GM21717 (cell line): ENCODE measurements around the gene RAB3D.
"Not testable (repeated sequence)": the region's sequence is repeated elsewhere in the genome, so short reads cannot be mapped to it uniquely, and the experiment has no call there.

Source experiments
- ATAC-seq: cut with Tn5 transposase; IDR thresholded peaks from one replicate; pipeline ENCODE4 v1.9.1; 2021; ENCODE audit warnings: mild to moderate bottlenecking, moderate library complexity; ENCODE audit not compliant: unreplicated experiment

The RAB3D gene, protein sequence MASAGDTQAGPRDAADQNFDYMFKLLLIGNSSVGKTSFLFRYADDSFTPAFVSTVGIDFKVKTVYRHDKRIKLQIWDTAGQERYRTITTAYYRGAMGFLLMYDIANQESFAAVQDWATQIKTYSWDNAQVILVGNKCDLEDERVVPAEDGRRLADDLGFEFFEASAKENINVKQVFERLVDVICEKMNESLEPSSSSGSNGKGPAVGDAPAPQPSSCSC

GRCh38 chr19:11339254-11340098 is at the start of gene RAB3D:
Gene RAB3D, minus strand, starts transcription at chr19:11339657. Its CDS starts 2,258 bp downstream, at chr19:11337399.
- peak; percentile 48 for ATAC-seq

DNA sequence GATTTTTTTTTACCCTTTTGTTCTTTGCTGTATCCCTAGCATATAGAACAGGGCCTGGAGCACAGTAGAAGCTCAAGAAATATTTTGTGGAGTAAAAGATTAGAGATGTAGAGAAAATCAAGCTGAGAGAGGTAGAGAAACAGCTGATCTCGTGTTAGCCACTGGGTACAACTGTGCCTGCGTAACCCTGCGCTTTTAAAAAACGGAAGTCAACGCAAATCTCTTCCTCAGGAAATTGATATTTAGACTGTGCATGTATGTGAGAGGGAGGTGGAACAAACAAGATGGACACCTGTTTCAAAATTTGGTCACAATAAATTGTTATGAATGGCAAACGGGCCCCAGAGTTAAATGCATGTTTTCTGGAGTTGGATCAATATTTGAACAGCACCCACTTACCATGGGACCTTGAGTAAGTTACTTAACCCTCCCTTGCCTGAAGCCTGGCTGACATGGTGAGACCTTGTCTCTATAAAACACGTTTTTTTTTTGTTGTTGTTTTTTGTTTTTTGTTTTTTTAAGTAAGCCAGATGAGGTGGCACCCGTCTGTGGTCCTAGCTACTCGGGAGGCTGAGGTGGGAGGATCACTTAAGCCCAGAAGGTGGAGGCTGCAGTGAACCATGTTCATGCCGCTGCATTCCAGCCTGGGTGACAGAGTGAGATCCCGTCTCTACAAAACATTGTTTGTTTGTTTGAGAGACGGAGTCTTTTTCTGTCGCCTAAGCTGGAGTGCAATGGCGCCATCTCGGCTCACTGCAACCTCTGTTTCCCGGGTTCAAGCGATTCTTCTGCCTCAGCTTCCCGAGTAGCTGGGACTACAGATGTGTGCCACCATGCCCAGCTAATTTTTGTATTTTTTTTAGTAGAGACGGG is 47.9 kb upstream of the RAB3D start:
- no peak for ATAC-seq

- no peak for ATAC-seq
Measured at GRCh38 chr19:11384778-11385129, 45.3 kb upstream of the RAB3D start.

DNA sequence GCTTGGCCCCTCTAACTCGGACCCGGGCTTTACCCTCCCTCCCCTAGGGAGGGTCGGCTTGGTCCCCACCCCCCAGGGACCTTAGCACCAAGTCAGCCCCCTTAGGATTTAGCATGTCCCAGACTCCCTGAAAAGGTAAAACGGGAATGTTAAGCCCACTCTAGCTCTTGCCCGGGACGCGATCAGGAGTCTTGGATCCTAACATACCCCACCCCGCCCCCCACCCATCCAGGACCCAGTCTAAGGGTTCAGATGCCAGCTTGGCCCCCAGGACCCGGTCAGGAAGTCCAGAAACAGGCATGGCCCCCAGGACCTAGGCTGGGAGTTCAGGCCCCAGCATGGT is 44.2 kb upstream of the RAB3D start:
- no peak for ATAC-seq

DNA sequence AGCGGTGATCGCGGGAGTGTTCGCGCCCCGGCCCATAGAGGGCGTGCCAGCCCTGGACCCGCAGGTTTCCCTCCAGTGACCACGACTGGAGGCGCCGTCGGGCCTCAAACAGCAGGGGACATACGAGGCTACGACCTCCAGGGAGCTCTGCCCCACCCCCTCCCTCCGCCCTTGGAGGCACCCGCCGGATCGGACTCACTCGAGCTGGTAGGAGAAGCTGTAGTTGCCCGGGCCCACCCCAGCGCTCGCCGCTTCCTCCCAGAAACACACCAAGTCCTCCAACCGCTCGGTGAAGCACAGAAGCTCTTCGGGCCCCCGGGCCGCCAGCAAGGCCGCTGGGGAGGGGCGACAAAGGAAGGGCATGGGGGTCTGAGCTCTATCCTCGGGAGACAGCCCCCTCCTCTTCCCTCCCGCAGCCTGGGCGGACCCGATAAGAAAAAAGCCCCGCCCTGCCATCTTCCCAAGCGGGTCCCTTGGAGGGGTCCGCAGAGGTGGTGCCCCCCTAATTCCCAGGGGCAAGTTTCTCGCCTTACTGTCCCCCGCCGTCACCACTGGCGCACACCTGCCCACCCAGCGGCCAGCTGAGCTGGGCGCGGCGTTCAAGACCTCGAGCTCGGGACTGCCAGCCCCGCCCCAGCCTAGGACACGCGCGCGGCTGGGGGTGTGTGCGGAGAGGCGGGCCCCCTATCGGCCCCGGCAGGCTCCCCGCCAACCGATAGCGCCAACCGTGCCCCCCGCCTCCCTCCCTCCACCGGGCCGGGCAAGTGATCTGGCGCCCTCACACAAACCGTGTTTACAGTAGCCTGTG is 43.6 kb upstream of the RAB3D start:
- ATAC-seq, result no peak

- ATAC-seq, result peak; percentile 64
Measured at GRCh38 chr19:11380653-11381537, 41.4 kb upstream of the RAB3D start.

- no peak for ATAC-seq
Measured at GRCh38 chr19:11379857-11380350, 40.4 kb upstream of the RAB3D start.

GRCh38 chr19:11379269-11379845 is 39.9 kb upstream of the RAB3D start:
- not testable (repeated sequence) for ATAC-seq

DNA sequence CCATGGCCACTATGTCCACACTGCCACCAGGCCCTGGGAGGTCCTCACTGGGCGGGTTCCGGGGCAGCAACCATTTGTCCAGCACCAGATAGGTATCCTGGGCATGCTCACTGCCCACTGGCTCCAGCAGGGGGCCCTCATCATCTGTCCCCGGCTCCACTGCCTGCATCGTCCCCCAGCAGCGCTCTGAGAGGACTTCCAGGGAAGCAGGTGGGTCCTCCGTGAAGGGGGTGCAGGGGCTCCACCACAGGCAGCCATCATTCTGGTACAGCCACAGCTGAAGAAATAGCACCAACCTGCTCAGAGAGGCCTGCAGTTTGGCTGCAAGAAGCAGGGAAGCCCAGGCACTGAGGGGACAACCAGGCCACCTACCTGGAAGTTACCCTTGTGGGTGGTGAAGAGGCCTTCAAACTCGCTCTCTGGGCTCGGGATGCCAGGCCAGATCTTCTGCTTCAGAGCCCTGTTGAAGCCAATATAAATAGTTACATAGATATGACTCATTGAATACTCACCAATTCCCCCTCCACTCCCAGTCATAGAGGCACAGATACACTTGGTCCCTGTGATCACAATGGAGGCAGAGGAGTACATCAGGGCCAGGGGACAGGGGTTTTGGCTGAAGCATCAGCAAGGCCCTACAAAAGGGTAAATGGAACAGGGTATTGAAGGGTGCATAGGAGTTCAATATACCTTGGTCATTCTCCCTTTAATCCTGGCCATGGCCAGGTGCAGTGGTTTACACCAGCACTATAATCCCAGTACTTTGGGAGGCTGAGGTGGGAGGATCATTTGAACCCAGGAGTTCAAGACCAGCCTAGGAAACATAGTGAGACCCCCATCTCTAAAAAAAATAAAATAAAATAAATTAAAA is 39.1 kb upstream of the RAB3D start:
- no peak for ATAC-seq

DNA sequence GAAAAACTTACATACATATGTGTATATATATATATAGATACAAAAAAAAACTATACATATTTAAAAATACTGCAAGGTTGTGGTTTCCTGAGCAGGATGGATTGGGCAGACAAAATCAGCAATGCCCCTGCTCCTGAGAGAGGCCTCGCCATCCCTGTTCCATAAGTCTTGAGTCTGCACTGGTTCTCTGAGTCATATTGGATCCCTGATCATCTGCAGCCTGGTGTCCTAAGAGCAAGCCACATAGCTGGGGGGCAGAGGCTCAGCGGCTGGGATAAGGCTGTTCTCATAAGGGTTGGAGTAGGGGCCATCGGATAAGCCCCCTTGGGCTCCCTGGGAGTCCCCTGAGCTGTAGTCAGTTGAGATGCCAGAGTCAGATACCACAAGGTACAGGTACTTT is 38.3 kb upstream of the RAB3D start:
- ATAC-seq, result no peak

DNA sequence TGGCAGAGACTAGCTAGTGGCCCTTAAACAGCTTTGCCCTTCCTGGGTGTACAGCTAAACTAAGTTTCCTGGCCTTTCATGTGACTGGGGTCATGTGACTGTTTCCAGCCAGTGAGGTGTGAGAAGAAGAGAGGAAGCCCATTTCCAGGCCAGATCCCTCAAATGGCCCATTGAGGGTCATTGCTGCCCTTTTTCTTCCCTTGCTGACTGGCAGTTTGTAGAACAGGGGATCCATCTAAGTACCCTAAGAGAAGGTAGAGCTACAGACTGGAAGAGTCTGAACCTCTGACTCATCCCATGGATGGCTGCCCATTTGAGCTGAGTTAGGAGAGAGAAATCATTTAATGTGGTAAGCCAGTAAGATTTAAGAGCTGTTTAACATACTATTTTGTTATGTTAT is 37.8 kb upstream of the RAB3D start:
- no peak for ATAC-seq

- no peak for ATAC-seq
Measured at GRCh38 chr19:11375143-11375948, 35.9 kb upstream of the RAB3D start.

GRCh38 chr19:11374433-11375142 is 35.1 kb upstream of the RAB3D start, which contains the start of gene SWSAP1:
Gene SWSAP1, plus strand, starts transcription at chr19:11374666. Its CDS starts 15 bp downstream, at chr19:11374681.
- ATAC-seq, result peak; percentile 77

GRCh38 chr19:11373885-11374432 is 34.5 kb upstream of the RAB3D start:
- ATAC-seq, result no peak

DNA sequence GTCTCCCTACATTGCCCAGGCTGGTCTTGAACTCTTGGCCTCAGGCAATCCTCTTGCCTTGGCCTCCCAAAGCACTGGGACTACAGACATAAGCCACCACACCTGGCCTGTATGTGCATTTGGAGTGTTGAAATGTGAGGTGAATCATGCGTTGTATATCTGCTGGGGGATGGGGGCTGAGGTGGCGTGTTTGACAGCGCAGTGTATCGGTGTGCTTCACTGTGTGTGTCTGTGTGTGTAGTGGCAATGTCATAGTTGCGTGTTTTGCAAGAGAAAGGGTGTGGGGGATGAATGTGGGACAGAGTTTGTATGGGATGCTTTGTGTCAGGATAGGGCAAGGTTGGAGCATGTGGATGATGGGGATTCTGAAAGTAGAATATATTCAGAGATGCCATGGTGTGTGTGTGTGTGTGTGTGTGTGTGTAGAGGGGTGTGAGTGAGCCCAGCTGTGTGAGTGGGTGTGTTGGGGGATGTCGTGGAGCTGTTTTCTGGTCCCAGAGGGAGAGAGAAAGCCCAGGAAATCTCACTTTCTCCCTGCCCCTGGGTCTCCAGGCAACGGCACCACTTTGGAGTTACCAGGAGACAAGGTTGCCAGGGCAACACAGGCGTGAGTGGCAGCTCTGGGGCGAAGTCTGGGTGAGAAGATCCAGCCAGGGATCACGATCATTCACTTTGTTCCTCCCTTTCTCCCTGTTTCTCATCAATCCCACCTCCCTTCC is 33.9 kb upstream of the RAB3D start:
- no peak for ATAC-seq

GRCh38 chr19:11370744-11371143 is 31.3 kb upstream of the RAB3D start:
- ATAC-seq, result no peak
